ENCODE measurements around the gene NRGN.
A peak's percentile ranks its signal among the peaks of the same experiment; 100 is the strongest.

Gene NRGN

DNA sequence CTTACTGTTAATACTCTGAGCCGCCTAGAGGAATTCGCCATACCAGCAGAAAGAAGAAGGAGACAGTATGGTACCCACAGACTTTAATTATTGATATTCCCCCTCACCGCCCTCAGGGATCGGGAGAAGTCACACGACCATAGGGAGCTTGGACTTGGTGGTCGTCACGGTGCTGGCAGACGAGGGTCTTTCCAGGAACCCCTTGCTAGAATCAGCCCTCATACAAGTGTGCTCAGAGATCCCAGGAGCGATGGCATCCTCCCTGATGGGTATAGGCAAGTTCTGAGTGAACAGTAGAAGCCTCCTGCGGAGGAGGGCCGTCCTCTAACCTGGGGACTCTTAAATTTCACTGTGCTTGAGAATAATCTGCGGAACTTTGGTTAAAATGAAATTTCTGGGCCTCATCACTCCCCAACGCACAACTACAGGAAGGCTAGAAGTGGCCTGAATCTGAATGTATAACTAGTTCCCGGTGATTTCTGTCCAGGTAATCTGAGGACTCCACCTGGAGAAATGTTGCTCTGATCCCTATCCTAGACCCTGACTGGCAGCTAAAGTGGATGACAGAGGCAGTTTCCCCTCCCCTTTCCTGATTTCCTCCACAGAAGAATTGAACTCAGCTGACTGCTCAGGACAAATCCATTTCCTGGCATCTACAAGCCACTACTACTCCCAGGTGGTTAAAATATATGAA, 7.8 kb downstream of the NRGN start:
- DNase-seq: no peak
- no peak overlapping the region for H3K4me3 ChIP-seq (ENCODE audit: low read depth, low read length)
- no peaks in the 10 kb centered on the region for H3K27me3 ChIP-seq (replicated peaks)
- no peak overlapping the region for H3K27ac ChIP-seq
- no peaks in the 10 kb centered on the region for H3K36me3 ChIP-seq (replicated peaks)
- peak; percentile 9 for TF ChIP-seq CTCF (IDR thresholded peaks at IDR 0.05; ENCODE audit: low read depth, low read length, missing control alignments)
- in situ Hi-C loops (cut with HindIII; ENCODE audit: low pct_ligation_motif_present, low sequenced_read_pairs): no loop called here

- TF ChIP-seq CTCF (IDR thresholded peaks at IDR 0.05; ENCODE audit: low read depth, low read length, missing control alignments): no peak
- Histone ChIP-seq H3K27me3 (replicated peaks) (no peaks in the 10 kb centered on the region), H3K27ac (no peak overlapping the region), H3K4me3 (ENCODE audit: low read depth, low read length) (no peak overlapping the region), H3K36me3 (replicated peaks) (no peaks in the 10 kb centered on the region)
- no peak for DNase-seq
- in situ Hi-C loops (cut with HindIII; ENCODE audit: low pct_ligation_motif_present, low sequenced_read_pairs): no loop called here
Measured at GRCh38 chr11:124748100-124748418, 8.3 kb downstream of the NRGN start.

- H3K27me3 ChIP-seq (replicated peaks): no peaks in the 10 kb centered on the region
- in situ Hi-C loops (cut with HindIII; ENCODE audit: low pct_ligation_motif_present, low sequenced_read_pairs): no loop called here
- no peak for TF ChIP-seq CTCF (IDR thresholded peaks at IDR 0.05; ENCODE audit: low read depth, low read length, missing control alignments)
- no peak for DNase-seq
- H3K36me3 ChIP-seq (replicated peaks): no peaks in the 10 kb centered on the region
- H3K4me3 ChIP-seq (ENCODE audit: low read depth, low read length): no peak overlapping the region
- no peak overlapping the region for H3K27ac ChIP-seq
Measured at GRCh38 chr11:124748481-124749343, 9.0 kb downstream of the NRGN start.

DNA sequence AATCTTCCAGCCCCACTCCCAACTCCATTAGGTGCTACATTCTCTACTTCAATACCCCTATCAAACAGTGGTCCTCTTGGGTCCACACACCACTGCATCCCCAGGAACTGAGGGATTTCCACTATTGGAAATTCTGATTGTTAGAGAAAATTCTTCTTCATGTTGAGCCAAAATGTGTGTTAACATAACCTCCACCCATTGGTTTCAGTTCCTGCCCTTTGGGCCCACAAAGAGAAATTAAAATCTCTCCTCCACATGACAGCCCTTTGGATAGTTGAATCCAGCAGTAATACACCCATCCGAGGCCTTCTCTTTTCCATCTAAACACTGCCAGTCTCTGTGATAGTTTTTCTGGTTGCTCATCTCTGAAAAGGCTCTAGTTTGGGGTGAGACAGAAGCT, 10.2 kb downstream of the NRGN start:
- Histone ChIP-seq H3K27ac (no peak overlapping the region), H3K4me3 (ENCODE audit: low read depth, low read length) (no peak overlapping the region), H3K27me3 (replicated peaks) (no peaks in the 10 kb centered on the region), H3K36me3 (replicated peaks) (no peaks in the 10 kb centered on the region)
- in situ Hi-C loops (cut with HindIII; ENCODE audit: low pct_ligation_motif_present, low sequenced_read_pairs): no loop called here
- no peak for TF ChIP-seq CTCF (IDR thresholded peaks at IDR 0.05; ENCODE audit: low read depth, low read length, missing control alignments)
- DNase-seq: no peak

DNA sequence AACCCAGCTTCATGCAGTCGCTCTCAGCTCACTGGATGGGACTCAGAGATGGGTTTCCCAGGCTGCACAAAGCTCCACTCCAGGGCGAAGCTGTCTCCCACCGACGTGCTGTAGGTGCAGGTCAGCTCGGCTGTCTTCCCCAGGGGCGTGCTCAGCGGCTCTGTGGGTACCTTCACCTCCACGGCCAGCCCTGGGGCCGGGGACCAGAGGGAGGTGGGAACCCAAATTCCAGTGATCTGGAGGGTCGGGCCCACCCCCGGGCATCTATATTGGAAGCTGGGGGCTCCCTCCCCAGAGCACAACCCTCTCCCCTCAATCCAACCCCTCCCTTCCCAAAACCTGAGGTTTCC, 11.6 kb downstream of the NRGN start:
- TF ChIP-seq CTCF (IDR thresholded peaks at IDR 0.05; ENCODE audit: low read depth, low read length, missing control alignments): no peak
- no peak for DNase-seq
- Histone ChIP-seq H3K27ac (no peak overlapping the region), H3K27me3 (replicated peaks) (no peaks in the 10 kb centered on the region), H3K4me3 (ENCODE audit: low read depth, low read length) (no peak overlapping the region), H3K36me3 (replicated peaks) (no peaks in the 10 kb centered on the region)
- in situ Hi-C loops (cut with HindIII; ENCODE audit: low pct_ligation_motif_present, low sequenced_read_pairs): no loop called here
